HepG2 (cell line): Measurements from ENCODE around the gene AUNIP. TPM values are rescaled to one million over a fixed set of nuclear protein-coding genes. Genes with fewer than 3 reads are reported as not detected.

Experiments used
- ATRX ChIP-seq: sonication (generic); formaldehyde crosslinking; IDR thresholded peaks from 2 replicates; pipeline ENCODE4 v1.4.0; 2020; ENCODE audit warnings: missing genetic modification reagents, borderline replicate concordance
- FOXC1 ChIP-seq: sonication (generic); formaldehyde crosslinking; IDR thresholded peaks from 2 replicates; pipeline ENCODE4 v1.8.0; 2022; ENCODE audit warnings: mild to moderate bottlenecking, missing genetic modification reagents, borderline replicate concordance
- GTF2F1 ChIP-seq: fragments of 150-350 bp; IDR thresholded peaks from 2 replicates; pipeline ENCODE4 v1.6.1; 2014; ENCODE audit warnings: low read length
- MATR3 ChIP-seq: sonication (generic); formaldehyde crosslinking; IDR thresholded peaks from 2 replicates; pipeline ENCODE4 v1.4.0; 2020; ENCODE audit warnings: missing genetic modification reagents
- NR2F2 ChIP-seq: IDR thresholded peaks from 2 replicates; pipeline ENCODE4 v1.6.1; 2012; ENCODE audit warnings: low read depth, inconsistent platforms, borderline replicate concordance
- NR3C1 ChIP-seq: sonication (generic); formaldehyde crosslinking; IDR thresholded peaks from 2 replicates; pipeline ENCODE4 v1.4.0; 2020; ENCODE audit warnings: missing genetic modification reagents
- PHF20 ChIP-seq: sonication (generic); formaldehyde crosslinking; IDR thresholded peaks from 2 replicates; pipeline ENCODE4 v1.5.0; 2020; ENCODE audit warnings: mild to moderate bottlenecking, missing genetic modification reagents
- PHF8 ChIP-seq: sonication (generic); formaldehyde crosslinking; IDR thresholded peaks from 2 replicates; pipeline ENCODE4 v1.5.0; 2020; ENCODE audit warnings: missing genetic modification reagents
- SOX13 ChIP-seq, 3 experiments: fragments of 450-650 bp in 1 of 3; sonication (generic) in 1 of 3; formaldehyde crosslinking in 1 of 3; IDR thresholded peaks in 2 of 3; conservative IDR thresholded peaks in 1 of 3; 2 replicates each; pipeline versions ENCODE4 v1.5.0 to v1.6.1; 2016 to 2020; ENCODE audit warnings: antibody characterized with exemption in 1 of 3, mild to moderate bottlenecking in 1 of 3, missing compliant biosample characterization in 1 of 3, missing genetic modification reagents in 1 of 3, moderate library complexity in 1 of 3
- TCF7 ChIP-seq: sonication (generic); IDR thresholded peaks from 2 replicates; pipeline ENCODE4 v1.6.1; 2016; ENCODE audit warnings: antibody characterized with exemption, low read depth
- ZFP36 ChIP-seq: fragments of 150-350 bp; IDR thresholded peaks from 2 replicates; pipeline ENCODE4 v1.6.1; 2018; ENCODE audit warnings: borderline replicate concordance, low read length, low read depth; ENCODE audit not compliant: partially characterized antibody
- ZFP82 ChIP-seq: sonication (generic); formaldehyde crosslinking; IDR thresholded peaks from 2 replicates; pipeline ENCODE4 v1.5.1; 2020; ENCODE audit warnings: mild to moderate bottlenecking, missing genetic modification reagents, borderline replicate concordance
- ZNF343 ChIP-seq: sonication (generic); formaldehyde crosslinking; IDR thresholded peaks from 2 replicates; pipeline ENCODE4 v1.4.0; 2020; ENCODE audit warnings: mild to moderate bottlenecking, missing genetic modification reagents
- ZNF615 ChIP-seq: sonication (generic); formaldehyde crosslinking; IDR thresholded peaks from 2 replicates; pipeline ENCODE4 v1.5.0; 2020; ENCODE audit warnings: mild to moderate bottlenecking, missing genetic modification reagents, borderline replicate concordance
- ZNF776 ChIP-seq: sonication (generic); formaldehyde crosslinking; IDR thresholded peaks from 2 replicates; pipeline ENCODE4 v1.4.0; 2020; ENCODE audit warnings: mild to moderate bottlenecking, missing genetic modification reagents
- ZSCAN31 ChIP-seq: sonication (generic); formaldehyde crosslinking; IDR thresholded peaks from 2 replicates; pipeline ENCODE4 v1.5.0; 2020; ENCODE audit warnings: low read depth, mild to moderate bottlenecking, missing genetic modification reagents
- polyA plus RNA-seq, 8 experiments: library from polyadenylated mRNA; depleted of rRNA in 3 of 8; stranded (reverse) in 7 of 8; unstranded in 1 of 8; fragments of >200 nt; fragmentation: Illumina TruSeq in 4 of 8; extraction: Trizol in 4 of 8; gene quantifications; 2 replicates each; pipeline versions ENCODE4 v1.2.1 to v1.2.3, GENCODE V29; 2011 to 2016; ENCODE audit warnings: low read depth in 4 of 8, missing spikeins in 1 of 8, mixed read lengths in 1 of 8; ENCODE audit not compliant: insufficient read depth in 1 of 8
- total RNA-seq, 5 experiments: library from RNA; depleted of rRNA; stranded (reverse); fragments of >200 nt; fragmentation: Illumina TruSeq; extraction: Trizol; gene quantifications; 2 replicates each; pipeline ENCODE4 v1.2.3, GENCODE V29; 2016; ENCODE audit warnings: low read depth in 1 of 5
- TF ChIP-seq, protein P1 (sequence below): IDR thresholded peaks from 2 replicates; pipeline ENCODE4 v1.6.1; 2016; ENCODE audit warnings: mild to moderate bottlenecking
- TF ChIP-seq, protein P2 (sequence below): sonication (generic); formaldehyde crosslinking; IDR thresholded peaks from 2 replicates; pipeline ENCODE4 v1.5.0; 2020; ENCODE audit warnings: mild to moderate bottlenecking, missing genetic modification reagents
- TF ChIP-seq, protein P3 (sequence below): sonication (generic); formaldehyde crosslinking; conservative IDR thresholded peaks from 2 replicates; pipeline ENCODE4 v1.4.0; 2020; ENCODE audit warnings: missing genetic modification reagents
- TF ChIP-seq, protein P4 (sequence below): IDR thresholded peaks from 2 replicates; pipeline ENCODE4 v1.6.1; 2018; ENCODE audit warnings: missing genetic modification reagents
- TF ChIP-seq, protein P5 (sequence below): sonication (generic); formaldehyde crosslinking; conservative IDR thresholded peaks from 2 replicates; pipeline ENCODE4 v1.4.0; 2020; ENCODE audit warnings: missing genetic modification reagents

The AUNIP gene
- total and polyA plus RNA-seq, 2 of the 13 experiments (the other 11 are each of a cell fraction or from before 2014, with no cell fraction given) = 3.8 to 12.3 TPM

DNA sequence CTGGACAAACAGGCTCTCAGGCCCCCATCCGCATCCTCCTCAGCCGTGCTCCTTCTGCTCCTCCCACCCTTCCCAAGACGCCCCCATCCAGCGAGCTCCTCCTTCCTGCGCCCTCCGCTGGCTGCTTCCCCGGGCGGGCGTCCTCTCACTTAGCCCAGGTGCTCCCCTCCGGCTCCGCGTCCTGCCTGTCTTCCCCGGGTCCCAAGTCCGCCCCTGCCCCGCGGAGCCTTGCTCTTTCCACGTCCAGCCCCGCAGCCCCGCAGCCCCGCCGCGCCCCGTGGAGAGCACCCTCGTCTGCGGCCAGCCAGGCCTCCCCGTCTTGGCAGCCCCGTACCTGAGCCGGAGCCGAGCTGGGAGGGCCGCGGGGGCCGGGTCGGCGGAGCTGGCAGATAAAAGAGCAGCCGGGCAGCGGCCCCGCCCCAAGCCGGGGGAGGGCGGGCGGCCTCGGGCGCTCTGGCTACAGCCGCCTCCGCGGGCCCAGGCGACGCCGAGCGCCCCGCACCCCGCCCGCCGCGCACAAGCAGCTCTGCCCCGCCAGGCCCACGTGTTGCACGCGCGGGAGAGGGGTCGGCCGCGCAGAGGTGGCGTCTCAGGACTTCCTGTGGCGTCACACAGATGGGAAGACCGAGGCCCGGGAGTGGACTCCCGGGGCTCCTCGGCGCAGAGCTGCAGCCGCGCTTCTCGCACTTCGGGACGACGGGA, 16.0 kb upstream of the AUNIP start, which contains the start of gene PAQR7 (continued):
- TF ChIP-seq, protein P1, sequence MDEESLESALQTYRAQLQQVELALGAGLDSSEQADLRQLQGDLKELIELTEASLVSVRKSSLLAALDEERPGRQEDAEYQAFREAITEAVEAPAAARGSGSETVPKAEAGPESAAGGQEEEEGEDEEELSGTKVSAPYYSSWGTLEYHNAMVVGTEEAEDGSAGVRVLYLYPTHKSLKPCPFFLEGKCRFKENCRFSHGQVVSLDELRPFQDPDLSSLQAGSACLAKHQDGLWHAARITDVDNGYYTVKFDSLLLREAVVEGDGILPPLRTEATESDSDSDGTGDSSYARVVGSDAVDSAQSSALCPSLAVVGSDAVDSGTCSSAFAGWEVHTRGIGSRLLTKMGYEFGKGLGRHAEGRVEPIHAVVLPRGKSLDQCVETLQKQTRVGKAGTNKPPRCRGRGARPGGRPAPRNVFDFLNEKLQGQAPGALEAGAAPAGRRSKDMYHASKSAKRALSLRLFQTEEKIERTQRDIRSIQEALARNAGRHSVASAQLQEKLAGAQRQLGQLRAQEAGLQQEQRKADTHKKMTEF (CRISPR knock-in tag) = peak; percentile 86
- TF ChIP-seq NR2F2 (no peak), ZFP82 (CRISPR knock-in tag) (0 out of 2 replicates have a peak, but pooled peaks have one; percentile 26), ZNF615 (no peak), PHF20 (CRISPR knock-in tag) (peak; percentile 58), MATR3 (no peak), ZNF776 (CRISPR knock-in tag) (peak; percentile 97; the same call in 1 of the 2 replicates), ATRX (CRISPR knock-in tag) (no peak), SOX13 (IDR thresholded peaks at IDR 0.05) (0 out of 2 replicates have a peak, but pooled peaks have one; percentile 8), SOX13 (CRISPR knock-in tag; conservative IDR thresholded peaks at IDR 0.05 in 1 of 2, IDR thresholded peaks at IDR 0.05 in 1 of 2) (no peak; a peak in 1 of 4 replicates), TCF7 (peak; percentile 67; the same call in 1 of the 2 replicates), ZFP36 (no peak), NR3C1 (CRISPR knock-in tag) (no peak), PHF8 (CRISPR knock-in tag) (peak; percentile 70), ZSCAN31 (CRISPR knock-in tag) (peak; percentile 63; the same call in 1 of the 2 replicates), FOXC1 (CRISPR knock-in tag) (peak; percentile 80), GTF2F1 (no peak), ZNF343 (peak; percentile 86; the same call in 1 of the 2 replicates)
- TF ChIP-seq, protein P2, sequence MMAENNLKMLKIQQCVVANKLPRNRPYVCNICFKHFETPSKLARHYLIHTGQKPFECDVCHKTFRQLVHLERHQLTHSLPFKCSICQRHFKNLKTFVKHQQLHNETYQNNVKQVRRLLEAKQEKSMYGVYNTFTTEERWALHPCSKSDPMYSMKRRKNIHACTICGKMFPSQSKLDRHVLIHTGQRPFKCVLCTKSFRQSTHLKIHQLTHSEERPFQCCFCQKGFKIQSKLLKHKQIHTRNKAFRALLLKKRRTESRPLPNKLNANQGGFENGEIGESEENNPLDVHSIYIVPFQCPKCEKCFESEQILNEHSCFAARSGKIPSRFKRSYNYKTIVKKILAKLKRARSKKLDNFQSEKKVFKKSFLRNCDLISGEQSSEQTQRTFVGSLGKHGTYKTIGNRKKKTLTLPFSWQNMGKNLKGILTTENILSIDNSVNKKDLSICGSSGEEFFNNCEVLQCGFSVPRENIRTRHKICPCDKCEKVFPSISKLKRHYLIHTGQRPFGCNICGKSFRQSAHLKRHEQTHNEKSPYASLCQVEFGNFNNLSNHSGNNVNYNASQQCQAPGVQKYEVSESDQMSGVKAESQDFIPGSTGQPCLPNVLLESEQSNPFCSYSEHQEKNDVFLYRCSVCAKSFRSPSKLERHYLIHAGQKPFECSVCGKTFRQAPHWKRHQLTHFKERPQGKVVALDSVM (CRISPR knock-in tag) = peak; percentile 48; the same call in 1 of the 2 replicates
- TF ChIP-seq, protein P3, sequence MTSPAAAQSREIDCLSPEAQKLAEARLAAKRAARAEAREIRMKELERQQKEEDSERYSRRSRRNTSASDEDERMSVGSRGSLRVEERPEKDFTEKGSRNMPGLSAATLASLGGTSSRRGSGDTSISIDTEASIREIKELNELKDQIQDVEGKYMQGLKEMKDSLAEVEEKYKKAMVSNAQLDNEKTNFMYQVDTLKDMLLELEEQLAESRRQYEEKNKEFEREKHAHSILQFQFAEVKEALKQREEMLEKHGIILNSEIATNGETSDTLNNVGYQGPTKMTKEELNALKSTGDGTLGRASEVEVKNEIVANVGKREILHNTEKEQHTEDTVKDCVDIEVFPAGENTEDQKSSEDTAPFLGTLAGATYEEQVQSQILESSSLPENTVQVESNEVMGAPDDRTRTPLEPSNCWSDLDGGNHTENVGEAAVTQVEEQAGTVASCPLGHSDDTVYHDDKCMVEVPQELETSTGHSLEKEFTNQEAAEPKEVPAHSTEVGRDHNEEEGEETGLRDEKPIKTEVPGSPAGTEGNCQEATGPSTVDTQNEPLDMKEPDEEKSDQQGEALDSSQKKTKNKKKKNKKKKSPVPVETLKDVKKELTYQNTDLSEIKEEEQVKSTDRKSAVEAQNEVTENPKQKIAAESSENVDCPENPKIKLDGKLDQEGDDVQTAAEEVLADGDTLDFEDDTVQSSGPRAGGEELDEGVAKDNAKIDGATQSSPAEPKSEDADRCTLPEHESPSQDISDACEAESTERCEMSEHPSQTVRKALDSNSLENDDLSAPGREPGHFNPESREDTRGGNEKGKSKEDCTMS (CRISPR knock-in tag) = no peak
- TF ChIP-seq, protein P4, sequence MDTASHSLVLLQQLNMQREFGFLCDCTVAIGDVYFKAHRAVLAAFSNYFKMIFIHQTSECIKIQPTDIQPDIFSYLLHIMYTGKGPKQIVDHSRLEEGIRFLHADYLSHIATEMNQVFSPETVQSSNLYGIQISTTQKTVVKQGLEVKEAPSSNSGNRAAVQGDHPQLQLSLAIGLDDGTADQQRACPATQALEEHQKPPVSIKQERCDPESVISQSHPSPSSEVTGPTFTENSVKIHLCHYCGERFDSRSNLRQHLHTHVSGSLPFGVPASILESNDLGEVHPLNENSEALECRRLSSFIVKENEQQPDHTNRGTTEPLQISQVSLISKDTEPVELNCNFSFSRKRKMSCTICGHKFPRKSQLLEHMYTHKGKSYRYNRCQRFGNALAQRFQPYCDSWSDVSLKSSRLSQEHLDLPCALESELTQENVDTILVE (CRISPR knock-in tag) = no peak
- TF ChIP-seq, protein P5, sequence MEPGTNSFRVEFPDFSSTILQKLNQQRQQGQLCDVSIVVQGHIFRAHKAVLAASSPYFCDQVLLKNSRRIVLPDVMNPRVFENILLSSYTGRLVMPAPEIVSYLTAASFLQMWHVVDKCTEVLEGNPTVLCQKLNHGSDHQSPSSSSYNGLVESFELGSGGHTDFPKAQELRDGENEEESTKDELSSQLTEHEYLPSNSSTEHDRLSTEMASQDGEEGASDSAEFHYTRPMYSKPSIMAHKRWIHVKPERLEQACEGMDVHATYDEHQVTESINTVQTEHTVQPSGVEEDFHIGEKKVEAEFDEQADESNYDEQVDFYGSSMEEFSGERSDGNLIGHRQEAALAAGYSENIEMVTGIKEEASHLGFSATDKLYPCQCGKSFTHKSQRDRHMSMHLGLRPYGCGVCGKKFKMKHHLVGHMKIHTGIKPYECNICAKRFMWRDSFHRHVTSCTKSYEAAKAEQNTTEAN = peak; percentile 52; the same call in 1 of the 2 replicates
